ENCODE results near the gene POGLUT3.
A peak's percentile ranks its signal among the peaks of the same experiment; 100 is the strongest.

Gene POGLUT3

DNA sequence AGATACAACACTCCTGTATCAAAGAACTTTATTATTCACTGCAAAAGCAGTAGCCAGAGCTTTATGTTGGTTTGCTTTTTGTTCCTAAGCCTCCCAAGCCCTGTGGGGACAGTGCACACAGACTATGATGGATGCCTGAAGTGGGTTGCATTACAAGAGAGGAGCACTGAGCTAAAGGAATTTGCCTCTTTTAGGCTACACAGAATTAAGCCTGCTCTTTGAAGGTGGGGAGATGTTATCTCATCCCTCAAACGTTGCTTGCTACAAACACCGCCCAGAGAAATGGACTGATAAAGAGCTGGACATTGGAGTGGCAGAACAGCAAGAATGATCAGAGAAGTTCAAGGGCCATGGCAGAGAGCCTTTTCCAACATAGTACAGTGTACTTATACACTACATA, 2.5 kb upstream of the POGLUT3 start:
- no peak for ATAC-seq
- no peak for TF ChIP-seq SNAI2 (CRISPR knock-in tag; IDR thresholded peaks at IDR 0.05)
- TF ChIP-seq ZNF8 (CRISPR knock-in tag; IDR thresholded peaks at IDR 0.05), result no peak
- TF ChIP-seq ISL1 (CRISPR knock-in tag; IDR thresholded peaks at IDR 0.05), result no peak
- no peak for TF ChIP-seq GLIS3 (CRISPR knock-in tag; IDR thresholded peaks at IDR 0.05)
- no peak for TF ChIP-seq ZFP30 (CRISPR knock-in tag; IDR thresholded peaks at IDR 0.05)
- TF ChIP-seq ZNF565 (CRISPR knock-in tag; conservative IDR thresholded peaks at IDR 0.05; ENCODE audit: low read depth), result no peak
- TF ChIP-seq ZNF70 (CRISPR knock-in tag; IDR thresholded peaks at IDR 0.05), result no peak
- TF ChIP-seq CSDC2 (CRISPR knock-in tag; IDR thresholded peaks at IDR 0.05), result no peak
- no peak for TF ChIP-seq ZFP3 (CRISPR knock-in tag; IDR thresholded peaks at IDR 0.05)
- TF ChIP-seq PPARA (CRISPR knock-in tag; IDR thresholded peaks at IDR 0.05; ENCODE audit: borderline replicate concordance), result no peak
- TF ChIP-seq TCF4 (CRISPR knock-in tag; IDR thresholded peaks at IDR 0.05; ENCODE audit: borderline replicate concordance), result no peak
- no peak for TF ChIP-seq BACH2 (CRISPR knock-in tag; IDR thresholded peaks at IDR 0.05; ENCODE audit: borderline replicate concordance)
- TF ChIP-seq ESRRG (CRISPR knock-in tag; IDR thresholded peaks at IDR 0.05), result no peak
- TF ChIP-seq, protein P1, sequence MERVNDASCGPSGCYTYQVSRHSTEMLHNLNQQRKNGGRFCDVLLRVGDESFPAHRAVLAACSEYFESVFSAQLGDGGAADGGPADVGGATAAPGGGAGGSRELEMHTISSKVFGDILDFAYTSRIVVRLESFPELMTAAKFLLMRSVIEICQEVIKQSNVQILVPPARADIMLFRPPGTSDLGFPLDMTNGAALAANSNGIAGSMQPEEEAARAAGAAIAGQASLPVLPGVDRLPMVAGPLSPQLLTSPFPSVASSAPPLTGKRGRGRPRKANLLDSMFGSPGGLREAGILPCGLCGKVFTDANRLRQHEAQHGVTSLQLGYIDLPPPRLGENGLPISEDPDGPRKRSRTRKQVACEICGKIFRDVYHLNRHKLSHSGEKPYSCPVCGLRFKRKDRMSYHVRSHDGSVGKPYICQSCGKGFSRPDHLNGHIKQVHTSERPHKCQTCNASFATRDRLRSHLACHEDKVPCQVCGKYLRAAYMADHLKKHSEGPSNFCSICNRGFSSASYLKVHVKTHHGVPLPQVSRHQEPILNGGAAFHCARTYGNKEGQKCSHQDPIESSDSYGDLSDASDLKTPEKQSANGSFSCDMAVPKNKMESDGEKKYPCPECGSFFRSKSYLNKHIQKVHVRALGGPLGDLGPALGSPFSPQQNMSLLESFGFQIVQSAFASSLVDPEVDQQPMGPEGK (CRISPR knock-in tag; IDR thresholded peaks at IDR 0.05; ENCODE audit: borderline replicate concordance), result no peak
- TF ChIP-seq, protein P2, sequence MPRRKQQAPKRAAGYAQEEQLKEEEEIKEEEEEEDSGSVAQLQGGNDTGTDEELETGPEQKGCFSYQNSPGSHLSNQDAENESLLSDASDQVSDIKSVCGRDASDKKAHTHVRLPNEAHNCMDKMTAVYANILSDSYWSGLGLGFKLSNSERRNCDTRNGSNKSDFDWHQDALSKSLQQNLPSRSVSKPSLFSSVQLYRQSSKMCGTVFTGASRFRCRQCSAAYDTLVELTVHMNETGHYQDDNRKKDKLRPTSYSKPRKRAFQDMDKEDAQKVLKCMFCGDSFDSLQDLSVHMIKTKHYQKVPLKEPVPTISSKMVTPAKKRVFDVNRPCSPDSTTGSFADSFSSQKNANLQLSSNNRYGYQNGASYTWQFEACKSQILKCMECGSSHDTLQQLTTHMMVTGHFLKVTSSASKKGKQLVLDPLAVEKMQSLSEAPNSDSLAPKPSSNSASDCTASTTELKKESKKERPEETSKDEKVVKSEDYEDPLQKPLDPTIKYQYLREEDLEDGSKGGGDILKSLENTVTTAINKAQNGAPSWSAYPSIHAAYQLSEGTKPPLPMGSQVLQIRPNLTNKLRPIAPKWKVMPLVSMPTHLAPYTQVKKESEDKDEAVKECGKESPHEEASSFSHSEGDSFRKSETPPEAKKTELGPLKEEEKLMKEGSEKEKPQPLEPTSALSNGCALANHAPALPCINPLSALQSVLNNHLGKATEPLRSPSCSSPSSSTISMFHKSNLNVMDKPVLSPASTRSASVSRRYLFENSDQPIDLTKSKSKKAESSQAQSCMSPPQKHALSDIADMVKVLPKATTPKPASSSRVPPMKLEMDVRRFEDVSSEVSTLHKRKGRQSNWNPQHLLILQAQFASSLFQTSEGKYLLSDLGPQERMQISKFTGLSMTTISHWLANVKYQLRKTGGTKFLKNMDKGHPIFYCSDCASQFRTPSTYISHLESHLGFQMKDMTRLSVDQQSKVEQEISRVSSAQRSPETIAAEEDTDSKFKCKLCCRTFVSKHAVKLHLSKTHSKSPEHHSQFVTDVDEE (CRISPR knock-in tag; IDR thresholded peaks at IDR 0.05), result no peak
- TF ChIP-seq, protein P3, sequence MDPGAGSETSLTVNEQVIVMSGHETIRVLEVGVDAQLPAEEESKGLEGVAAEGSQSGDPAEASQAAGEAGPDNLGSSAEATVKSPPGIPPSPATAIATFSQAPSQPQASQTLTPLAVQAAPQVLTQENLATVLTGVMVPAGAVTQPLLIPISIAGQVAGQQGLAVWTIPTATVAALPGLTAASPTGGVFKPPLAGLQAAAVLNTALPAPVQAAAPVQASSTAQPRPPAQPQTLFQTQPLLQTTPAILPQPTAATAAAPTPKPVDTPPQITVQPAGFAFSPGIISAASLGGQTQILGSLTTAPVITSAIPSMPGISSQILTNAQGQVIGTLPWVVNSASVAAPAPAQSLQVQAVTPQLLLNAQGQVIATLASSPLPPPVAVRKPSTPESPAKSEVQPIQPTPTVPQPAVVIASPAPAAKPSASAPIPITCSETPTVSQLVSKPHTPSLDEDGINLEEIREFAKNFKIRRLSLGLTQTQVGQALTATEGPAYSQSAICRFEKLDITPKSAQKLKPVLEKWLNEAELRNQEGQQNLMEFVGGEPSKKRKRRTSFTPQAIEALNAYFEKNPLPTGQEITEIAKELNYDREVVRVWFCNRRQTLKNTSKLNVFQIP (CRISPR knock-in tag; IDR thresholded peaks at IDR 0.05; ENCODE audit: borderline replicate concordance, low read depth), result no peak

DNA sequence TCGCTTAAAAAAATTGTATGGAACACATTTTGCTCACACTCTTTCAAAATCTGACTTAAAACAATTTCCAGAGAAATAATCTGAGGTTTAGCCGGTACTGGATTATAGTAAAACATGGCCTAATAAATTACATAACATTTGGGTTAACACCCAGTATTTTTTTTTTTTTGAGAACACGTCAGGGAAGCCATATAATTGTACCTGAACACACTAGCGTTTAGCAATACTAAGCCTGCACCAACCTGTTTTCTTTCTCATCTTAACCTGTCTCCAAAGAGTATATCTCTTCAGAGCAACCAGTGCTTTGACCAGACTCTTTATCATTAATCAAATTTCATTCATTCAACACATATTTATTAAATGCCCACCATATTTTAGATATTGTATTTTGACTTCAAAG, 2.0 kb upstream of the POGLUT3 start:
- TF ChIP-seq SNAI2 (CRISPR knock-in tag; IDR thresholded peaks at IDR 0.05) (no peak), ZC3H10 (CRISPR knock-in tag; IDR thresholded peaks at IDR 0.05) (no peak), TOX (CRISPR knock-in tag; IDR thresholded peaks at IDR 0.05; ENCODE audit: borderline replicate concordance) (no peak), RARB (CRISPR knock-in tag; IDR thresholded peaks at IDR 0.05) (no peak), ZNF565 (CRISPR knock-in tag; conservative IDR thresholded peaks at IDR 0.05; ENCODE audit: low read depth) (no peak), ISL1 (CRISPR knock-in tag; IDR thresholded peaks at IDR 0.05) (no peak), BACH2 (CRISPR knock-in tag; IDR thresholded peaks at IDR 0.05; ENCODE audit: borderline replicate concordance) (no peak), GLIS3 (CRISPR knock-in tag; IDR thresholded peaks at IDR 0.05) (no peak), ZFP3 (CRISPR knock-in tag; IDR thresholded peaks at IDR 0.05) (no peak)
- TF ChIP-seq, protein P3 (CRISPR knock-in tag; IDR thresholded peaks at IDR 0.05; ENCODE audit: borderline replicate concordance, low read depth), result no peak
- TF ChIP-seq, protein P4, sequence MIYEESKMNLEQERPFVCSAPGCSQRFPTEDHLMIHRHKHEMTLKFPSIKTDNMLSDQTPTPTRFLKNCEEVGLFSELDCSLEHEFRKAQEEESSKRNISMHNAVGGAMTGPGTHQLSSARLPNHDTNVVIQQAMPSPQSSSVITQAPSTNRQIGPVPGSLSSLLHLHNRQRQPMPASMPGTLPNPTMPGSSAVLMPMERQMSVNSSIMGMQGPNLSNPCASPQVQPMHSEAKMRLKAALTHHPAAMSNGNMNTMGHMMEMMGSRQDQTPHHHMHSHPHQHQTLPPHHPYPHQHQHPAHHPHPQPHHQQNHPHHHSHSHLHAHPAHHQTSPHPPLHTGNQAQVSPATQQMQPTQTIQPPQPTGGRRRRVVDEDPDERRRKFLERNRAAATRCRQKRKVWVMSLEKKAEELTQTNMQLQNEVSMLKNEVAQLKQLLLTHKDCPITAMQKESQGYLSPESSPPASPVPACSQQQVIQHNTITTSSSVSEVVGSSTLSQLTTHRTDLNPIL (CRISPR knock-in tag; IDR thresholded peaks at IDR 0.05; ENCODE audit: low read depth), result no peak
- no peak for ATAC-seq

DNA sequence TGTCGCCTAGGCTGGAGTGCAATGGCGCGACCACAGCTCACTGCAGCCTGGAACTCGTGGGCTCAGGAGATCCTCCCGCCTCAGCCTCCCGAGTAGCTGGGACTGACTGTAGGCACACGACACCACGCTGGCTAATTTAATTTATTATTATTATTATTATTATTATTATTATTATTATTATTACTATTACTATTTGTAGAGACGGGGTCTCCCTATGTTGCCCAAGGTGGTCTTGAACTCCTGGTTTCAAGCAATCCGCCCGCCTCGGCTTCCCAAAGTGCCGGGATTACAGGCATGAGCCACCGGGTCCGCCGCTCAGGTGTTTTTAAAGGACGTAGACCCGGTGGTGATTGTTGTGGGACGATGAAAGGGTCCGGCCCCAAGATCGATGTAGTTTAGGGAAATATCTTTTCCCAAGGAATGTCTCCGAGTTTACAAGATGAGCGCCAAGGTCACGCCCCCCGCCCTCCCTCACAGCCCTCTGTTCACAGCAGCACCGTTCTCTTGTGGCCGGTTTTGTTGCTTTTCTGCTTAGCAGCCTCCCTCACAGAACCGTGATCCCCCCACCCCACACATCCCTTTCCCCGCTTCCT, 728 bp upstream of the POGLUT3 start:
- ATAC-seq, result no peak
- TF ChIP-seq ISL1 (CRISPR knock-in tag; IDR thresholded peaks at IDR 0.05), result no peak
- no peak for TF ChIP-seq TCF4 (CRISPR knock-in tag; IDR thresholded peaks at IDR 0.05; ENCODE audit: borderline replicate concordance)
- TF ChIP-seq, protein P2 (CRISPR knock-in tag; IDR thresholded peaks at IDR 0.05), result 0 out of 2 replicates have a peak, but pooled peaks have one; percentile 11
- TF ChIP-seq, protein P5, sequence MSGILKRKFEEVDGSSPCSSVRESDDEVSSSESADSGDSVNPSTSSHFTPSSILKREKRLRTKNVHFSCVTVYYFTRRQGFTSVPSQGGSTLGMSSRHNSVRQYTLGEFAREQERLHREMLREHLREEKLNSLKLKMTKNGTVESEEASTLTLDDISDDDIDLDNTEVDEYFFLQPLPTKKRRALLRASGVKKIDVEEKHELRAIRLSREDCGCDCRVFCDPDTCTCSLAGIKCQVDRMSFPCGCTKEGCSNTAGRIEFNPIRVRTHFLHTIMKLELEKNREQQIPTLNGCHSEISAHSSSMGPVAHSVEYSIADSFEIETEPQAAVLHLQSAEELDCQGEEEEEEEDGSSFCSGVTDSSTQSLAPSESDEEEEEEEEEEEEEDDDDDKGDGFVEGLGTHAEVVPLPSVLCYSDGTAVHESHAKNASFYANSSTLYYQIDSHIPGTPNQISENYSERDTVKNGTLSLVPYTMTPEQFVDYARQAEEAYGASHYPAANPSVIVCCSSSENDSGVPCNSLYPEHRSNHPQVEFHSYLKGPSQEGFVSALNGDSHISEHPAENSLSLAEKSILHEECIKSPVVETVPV (CRISPR knock-in tag; IDR thresholded peaks at IDR 0.05), result no peak
